Measurements from ENCODE around the gene SDK1. TPM values are rescaled to one million over a fixed set of nuclear protein-coding genes. Genes with fewer than 3 reads are reported as not detected.

Gene SDK1
- total RNA-seq, 1 donor = 0.36 TPM

GRCh38 chr7:3899559-3899991, 598.5 kb downstream of the SDK1 start:
- TF ChIP-seq CTCF (IDR thresholded peaks at IDR 0.05; ENCODE audit: extremely low read depth, low read depth, low read length) = no peak
- no peak overlapping the region for H2AFZ ChIP-seq (ENCODE audit: low read length)
- H3K79me2 ChIP-seq (ENCODE audit: insufficient read depth, low read length) = no peaks in the 10 kb centered on the region
- H3K27me3 ChIP-seq (ENCODE audit: insufficient read depth, low read length) = no peaks in the 10 kb centered on the region
- no peak overlapping the region for H3K4me3 ChIP-seq (ENCODE audit: insufficient read depth, low read length)
- H3K27ac ChIP-seq (ENCODE audit: low read depth, low read length) = no peak overlapping the region
- no peak for DNase-seq (ENCODE audit: insufficient read length, low spot score, missing footprints)
- H3K4me1 ChIP-seq (ENCODE audit: insufficient read depth, low read length) = no peaks in the 10 kb centered on the region
- H3K4me2 ChIP-seq (ENCODE audit: insufficient read depth, low read length) = no peak overlapping the region
- H4K20me1 ChIP-seq (ENCODE audit: insufficient read depth, low read length) = no peaks in the 10 kb centered on the region
- H3K36me3 ChIP-seq (ENCODE audit: insufficient read depth, low read length) = no peaks in the 10 kb centered on the region
- H3K9me3 ChIP-seq (ENCODE audit: low read depth, low read length) = no peaks in the 10 kb centered on the region

GRCh38 chr7:3908153-3908552, 607.1 kb downstream of the SDK1 start:
- Histone ChIP-seq H3K9me3 (ENCODE audit: low read depth, low read length) (no peaks in the 10 kb centered on the region), H3K79me2 (ENCODE audit: insufficient read depth, low read length) (no peaks in the 10 kb centered on the region), H4K20me1 (ENCODE audit: insufficient read depth, low read length) (no peaks in the 10 kb centered on the region), H3K4me3 (ENCODE audit: insufficient read depth, low read length) (no peak overlapping the region), H3K4me1 (ENCODE audit: insufficient read depth, low read length) (no peaks in the 10 kb centered on the region), H2AFZ (ENCODE audit: low read length) (no peak overlapping the region), H3K27ac (ENCODE audit: low read depth, low read length) (no peak overlapping the region), H3K27me3 (ENCODE audit: insufficient read depth, low read length) (no peaks in the 10 kb centered on the region), H3K36me3 (ENCODE audit: insufficient read depth, low read length) (no peaks in the 10 kb centered on the region), H3K4me2 (ENCODE audit: insufficient read depth, low read length) (no peak overlapping the region)
- TF ChIP-seq CTCF (IDR thresholded peaks at IDR 0.05; ENCODE audit: extremely low read depth, low read depth, low read length) = no peak
- DNase-seq (ENCODE audit: insufficient read length, low spot score, missing footprints) = no peak

GRCh38 chr7:3909128-3909527, 608.1 kb downstream of the SDK1 start:
- TF ChIP-seq CTCF (IDR thresholded peaks at IDR 0.05; ENCODE audit: extremely low read depth, low read depth, low read length) = no peak
- Histone ChIP-seq H2AFZ (ENCODE audit: low read length) (no peak overlapping the region), H3K79me2 (ENCODE audit: insufficient read depth, low read length) (no peaks in the 10 kb centered on the region), H3K4me1 (ENCODE audit: insufficient read depth, low read length) (no peaks in the 10 kb centered on the region), H3K4me2 (ENCODE audit: insufficient read depth, low read length) (no peak overlapping the region), H3K9me3 (ENCODE audit: low read depth, low read length) (no peaks in the 10 kb centered on the region), H3K36me3 (ENCODE audit: insufficient read depth, low read length) (no peaks in the 10 kb centered on the region), H3K27ac (ENCODE audit: low read depth, low read length) (no peak overlapping the region), H4K20me1 (ENCODE audit: insufficient read depth, low read length) (no peaks in the 10 kb centered on the region), H3K27me3 (ENCODE audit: insufficient read depth, low read length) (no peaks in the 10 kb centered on the region), H3K4me3 (ENCODE audit: insufficient read depth, low read length) (no peak overlapping the region)
- no peak for DNase-seq (ENCODE audit: insufficient read length, low spot score, missing footprints)

DNA sequence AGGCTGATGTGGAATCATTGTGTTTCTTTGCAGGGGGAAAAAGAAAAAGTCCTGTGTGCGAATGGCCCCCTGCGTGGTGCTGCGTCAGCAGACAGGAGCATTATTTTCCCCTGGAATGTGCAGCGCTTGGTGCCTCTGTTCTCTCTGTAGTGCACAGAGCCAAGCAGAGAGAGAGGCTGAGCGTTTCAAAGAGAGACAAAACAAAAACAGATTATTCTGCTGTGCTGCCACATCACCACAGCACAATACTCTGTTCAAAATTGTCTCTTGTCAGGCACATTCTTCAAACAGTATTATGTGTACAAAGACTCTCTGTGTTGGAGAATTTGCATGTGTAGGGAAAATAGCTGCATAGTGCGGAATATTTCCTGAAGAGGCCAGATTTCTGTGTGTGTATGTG, 609.0 kb downstream of the SDK1 start:
- Histone ChIP-seq H4K20me1 (ENCODE audit: insufficient read depth, low read length) (no peaks in the 10 kb centered on the region), H3K79me2 (ENCODE audit: insufficient read depth, low read length) (no peaks in the 10 kb centered on the region), H3K4me2 (ENCODE audit: insufficient read depth, low read length) (no peak overlapping the region), H3K27ac (ENCODE audit: low read depth, low read length) (no peak overlapping the region), H2AFZ (ENCODE audit: low read length) (no peak overlapping the region), H3K4me3 (ENCODE audit: insufficient read depth, low read length) (no peak overlapping the region), H3K36me3 (ENCODE audit: insufficient read depth, low read length) (no peaks in the 10 kb centered on the region), H3K27me3 (ENCODE audit: insufficient read depth, low read length) (no peaks in the 10 kb centered on the region), H3K4me1 (ENCODE audit: insufficient read depth, low read length) (no peaks in the 10 kb centered on the region), H3K9me3 (ENCODE audit: low read depth, low read length) (no peaks in the 10 kb centered on the region)
- DNase-seq (ENCODE audit: insufficient read length, low spot score, missing footprints) = no peak
- no peak for TF ChIP-seq CTCF (IDR thresholded peaks at IDR 0.05; ENCODE audit: extremely low read depth, low read depth, low read length)

Data from osteoblast (primary cell).